Epithelial cell of esophagus (primary cell): ENCODE results near the gene DVL2.

Experiments used
- DNase-seq: peaks from one replicate; pipeline ENCODE4 v3.0.0; 2010; ENCODE audit warnings: low read depth
- H3K4me3 ChIP-seq: 2 replicates; pipeline ENCODE4 v1.5.1; 2011; ENCODE audit warnings: mild to moderate bottlenecking, low read length, control low read depth
- TF ChIP-seq, protein P1 (sequence below): IDR thresholded peaks from 2 replicates; pipeline ENCODE4 v1.5.1; 2011; ENCODE audit warnings: low read depth, mild to moderate bottlenecking, low read length, control low read depth, inconsistent platforms; ENCODE audit not compliant: insufficient read depth; ENCODE audit errors: missing control alignments

The DVL2 gene

DNA sequence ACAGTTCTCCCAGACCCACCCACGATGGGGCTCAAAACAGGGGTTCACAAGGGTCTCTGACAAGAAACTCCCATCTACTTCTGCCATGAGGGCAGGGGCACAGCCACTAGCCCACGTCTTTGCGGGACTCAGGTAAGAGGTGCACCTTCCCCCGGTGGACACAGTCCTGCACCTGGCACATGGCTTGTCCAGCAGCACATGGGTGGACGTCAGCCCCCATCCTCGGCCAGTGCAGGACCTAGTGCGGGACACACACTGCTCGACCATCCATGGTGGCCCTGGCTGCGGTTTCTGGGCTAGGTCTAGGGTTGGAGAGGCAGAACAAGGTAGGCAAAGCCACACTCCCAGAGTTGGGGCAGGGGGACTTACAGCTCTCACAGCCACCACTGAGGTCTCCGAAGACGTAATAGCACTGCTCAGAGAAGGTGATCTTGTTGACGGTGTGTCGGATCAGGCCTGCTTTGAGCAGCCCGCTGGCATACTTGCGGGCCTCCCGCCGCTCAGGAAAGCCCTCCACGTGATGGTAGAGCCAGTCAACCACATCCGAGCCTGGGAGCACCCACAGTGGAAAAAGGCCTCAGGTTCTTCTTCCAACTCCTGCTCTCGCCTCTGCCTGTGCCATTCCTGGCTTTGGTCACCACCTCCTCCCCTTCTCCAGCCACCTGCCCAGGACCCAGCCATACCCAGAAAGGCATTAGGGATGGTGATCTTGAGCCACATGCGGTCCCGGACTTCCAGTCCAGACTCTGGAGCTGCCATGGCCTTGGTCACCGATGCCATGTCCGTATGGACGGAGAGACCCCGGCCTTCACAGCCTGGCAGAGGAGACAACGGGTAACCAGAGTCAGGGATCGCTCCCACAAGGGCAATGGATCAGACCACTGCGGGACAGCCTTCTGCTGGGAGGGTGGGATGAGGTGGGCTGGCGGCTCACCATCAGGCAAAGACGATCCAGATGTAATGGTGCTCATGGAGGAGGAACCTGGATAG is 7.3 kb downstream of the DVL2 start:
- DNase-seq: no peak
- TF ChIP-seq, protein P1, sequence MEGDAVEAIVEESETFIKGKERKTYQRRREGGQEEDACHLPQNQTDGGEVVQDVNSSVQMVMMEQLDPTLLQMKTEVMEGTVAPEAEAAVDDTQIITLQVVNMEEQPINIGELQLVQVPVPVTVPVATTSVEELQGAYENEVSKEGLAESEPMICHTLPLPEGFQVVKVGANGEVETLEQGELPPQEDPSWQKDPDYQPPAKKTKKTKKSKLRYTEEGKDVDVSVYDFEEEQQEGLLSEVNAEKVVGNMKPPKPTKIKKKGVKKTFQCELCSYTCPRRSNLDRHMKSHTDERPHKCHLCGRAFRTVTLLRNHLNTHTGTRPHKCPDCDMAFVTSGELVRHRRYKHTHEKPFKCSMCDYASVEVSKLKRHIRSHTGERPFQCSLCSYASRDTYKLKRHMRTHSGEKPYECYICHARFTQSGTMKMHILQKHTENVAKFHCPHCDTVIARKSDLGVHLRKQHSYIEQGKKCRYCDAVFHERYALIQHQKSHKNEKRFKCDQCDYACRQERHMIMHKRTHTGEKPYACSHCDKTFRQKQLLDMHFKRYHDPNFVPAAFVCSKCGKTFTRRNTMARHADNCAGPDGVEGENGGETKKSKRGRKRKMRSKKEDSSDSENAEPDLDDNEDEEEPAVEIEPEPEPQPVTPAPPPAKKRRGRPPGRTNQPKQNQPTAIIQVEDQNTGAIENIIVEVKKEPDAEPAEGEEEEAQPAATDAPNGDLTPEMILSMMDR: no peak
- no peak overlapping the region for H3K4me3 ChIP-seq

DNA sequence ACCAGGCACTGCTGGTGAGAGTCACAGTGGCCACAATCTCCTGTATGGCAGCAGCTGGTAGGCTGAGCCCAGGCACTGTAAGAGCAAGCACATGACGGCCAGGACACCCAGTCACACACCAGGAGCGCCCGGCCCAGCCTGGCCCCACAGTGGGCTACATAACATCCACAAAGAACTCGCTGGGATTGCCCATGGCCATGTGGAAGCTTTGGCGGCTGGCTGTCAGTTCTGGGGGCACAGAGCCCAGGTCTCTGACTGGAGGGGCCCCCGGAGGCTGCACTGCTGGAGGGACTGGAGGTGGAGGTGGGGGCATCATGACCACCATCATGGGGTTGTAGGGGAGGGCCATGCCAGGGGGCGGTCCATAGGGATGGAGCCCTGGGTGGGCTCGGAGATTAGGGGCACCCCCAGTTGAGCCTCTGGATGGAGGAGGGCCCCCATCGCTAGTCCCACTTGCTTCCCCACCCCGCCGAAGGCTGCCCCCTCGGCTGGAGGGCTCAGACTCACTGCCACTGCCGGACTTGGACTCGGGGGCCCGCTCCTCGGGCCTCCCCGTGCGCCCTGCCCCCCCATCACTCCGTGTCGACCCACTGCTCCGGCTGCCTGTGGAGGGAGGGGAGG is 8.5 kb downstream of the DVL2 start:
- no peak overlapping the region for H3K4me3 ChIP-seq
- TF ChIP-seq, protein P1: no peak
- DNase-seq: no peak

DNA sequence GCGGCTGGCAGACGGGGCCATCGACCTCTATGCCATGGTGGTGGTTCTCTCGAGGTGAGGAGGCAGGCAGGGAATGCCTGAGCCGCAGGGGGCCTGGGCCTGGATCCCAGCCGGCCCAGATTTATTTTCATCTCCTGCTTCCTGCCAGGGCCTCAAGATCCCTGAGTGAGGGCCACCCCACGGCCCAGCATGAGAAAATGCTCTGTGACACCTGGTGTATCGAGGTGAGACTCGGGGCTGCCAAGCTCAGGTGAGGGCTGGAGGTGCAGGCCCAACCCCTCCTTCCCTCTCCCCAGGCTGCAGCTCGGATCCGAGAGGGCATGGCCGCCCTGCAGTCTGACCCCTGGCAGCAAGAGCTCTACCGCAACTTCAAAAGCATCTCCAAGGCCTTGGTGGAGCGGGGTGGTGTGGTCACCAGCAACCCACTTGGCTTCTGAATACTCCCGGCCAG is 9.6 kb downstream of the DVL2 start:
- DNase-seq: no peak
- no peak overlapping the region for H3K4me3 ChIP-seq
- TF ChIP-seq, protein P1: no peak

DNA sequence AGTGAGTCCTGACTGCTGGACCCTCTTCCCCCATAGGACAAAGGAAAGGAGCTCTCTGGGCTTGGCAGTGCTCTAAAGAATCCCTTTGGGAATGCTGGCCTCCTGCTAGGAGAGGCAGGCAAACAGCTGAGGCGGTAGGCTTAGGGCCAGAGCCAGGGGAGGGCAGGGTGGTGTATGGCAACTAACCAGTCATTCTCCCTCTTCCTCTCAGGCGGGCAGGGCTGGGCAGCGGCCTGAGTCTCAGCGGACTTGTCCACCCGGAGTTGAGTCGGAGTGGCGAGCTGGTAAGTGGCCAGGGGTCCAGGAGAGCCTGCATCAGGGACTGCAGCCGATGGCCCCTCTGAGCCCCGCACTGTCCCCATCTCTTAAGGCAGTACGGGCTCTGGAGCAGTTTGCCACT is 10.2 kb downstream of the DVL2 start:
- DNase-seq: no peak
- TF ChIP-seq, protein P1: no peak
- H3K4me3 ChIP-seq: no peak overlapping the region

DNA sequence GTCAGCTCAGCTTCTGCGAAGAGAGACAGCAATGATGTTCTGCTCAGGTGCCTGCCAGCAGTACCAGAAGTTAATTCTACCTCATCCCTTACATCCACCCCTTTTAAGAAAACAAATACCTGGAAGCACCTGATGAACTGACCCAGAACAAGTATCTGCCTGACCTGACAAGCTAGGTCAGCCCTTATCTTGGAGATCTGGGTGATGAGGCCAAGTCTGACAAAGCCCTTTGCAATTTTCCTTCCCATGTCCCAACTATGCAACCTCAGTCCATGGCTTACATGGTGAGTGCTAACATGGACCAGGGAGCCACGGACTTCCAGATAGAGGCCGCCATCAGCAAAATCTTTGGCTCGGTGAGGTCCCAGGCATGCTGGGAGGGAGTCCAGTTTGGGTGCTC is 10.9 kb downstream of the DVL2 start:
- DNase-seq: no peak
- no peak overlapping the region for H3K4me3 ChIP-seq
- TF ChIP-seq, protein P1: no peak

DNA sequence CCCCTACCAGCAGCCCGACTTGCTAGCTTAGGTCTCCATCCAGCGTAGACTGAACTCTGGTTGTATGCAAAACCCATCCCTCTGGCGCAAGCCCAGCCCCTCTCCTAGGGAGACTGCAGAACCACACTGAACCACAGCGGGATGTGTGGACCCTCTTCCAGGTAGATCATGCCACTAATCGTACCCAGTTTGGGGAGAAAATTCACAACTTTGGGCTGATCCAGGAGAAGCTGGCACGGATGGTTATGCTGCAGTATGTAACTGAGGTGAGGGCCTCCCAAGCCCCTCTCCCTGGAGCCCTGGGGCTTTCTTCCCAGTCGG is 11.4 kb downstream of the DVL2 start:
- TF ChIP-seq, protein P1: no peak
- DNase-seq: no peak
- no peak overlapping the region for H3K4me3 ChIP-seq
